Fibroblast of skin of scalp (primary cell): ENCODE results near the gene PIGU.

Experiments
- DNase-seq: peaks from one replicate; pipeline ENCODE4 v3.0.0-alpha.2; 2013

The PIGU gene

DNA sequence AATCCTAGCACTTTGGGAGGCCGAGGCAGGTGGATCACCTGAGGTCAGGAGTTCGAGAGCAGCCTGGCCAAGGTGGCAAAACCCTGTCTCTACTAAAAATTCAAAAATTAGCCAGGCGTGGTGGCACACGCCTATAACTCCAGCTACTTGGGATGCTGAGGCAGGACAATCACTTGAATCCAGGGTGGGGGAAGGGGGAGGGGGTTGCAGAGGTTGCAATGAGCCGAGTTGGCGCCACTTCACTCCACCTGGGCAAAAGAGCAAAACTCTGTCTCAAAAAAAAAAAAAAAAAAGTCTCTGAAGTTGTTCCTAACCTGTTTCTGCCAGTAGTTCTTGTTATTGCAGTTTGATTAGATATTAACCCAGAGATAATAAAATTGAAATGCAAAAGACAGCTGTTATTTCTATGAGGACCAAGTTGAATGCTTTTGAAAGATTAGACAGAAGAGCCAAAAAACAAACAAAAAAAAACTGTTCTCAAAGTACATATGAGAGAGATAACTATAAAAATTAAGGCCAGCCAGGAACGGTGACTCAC, 22.6 kb downstream of the PIGU start:
- DNase-seq: no peak

GRCh38 chr20:34651200-34651599, 25.7 kb downstream of the PIGU start:
- DNase-seq: no peak

GRCh38 chr20:34647737-34648136, 29.2 kb downstream of the PIGU start:
- DNase-seq: no peak

GRCh38 chr20:34644951-34645350, 31.9 kb downstream of the PIGU start:
- DNase-seq: no peak

GRCh38 chr20:34644345-34644744, 32.5 kb downstream of the PIGU start:
- DNase-seq: no peak

- DNase-seq: peak; percentile 32
Measured at GRCh38 chr20:34643928-34644327, 33.0 kb downstream of the PIGU start.

- no peak for DNase-seq
Measured at GRCh38 chr20:34642009-34642408, 34.9 kb downstream of the PIGU start.

DNA sequence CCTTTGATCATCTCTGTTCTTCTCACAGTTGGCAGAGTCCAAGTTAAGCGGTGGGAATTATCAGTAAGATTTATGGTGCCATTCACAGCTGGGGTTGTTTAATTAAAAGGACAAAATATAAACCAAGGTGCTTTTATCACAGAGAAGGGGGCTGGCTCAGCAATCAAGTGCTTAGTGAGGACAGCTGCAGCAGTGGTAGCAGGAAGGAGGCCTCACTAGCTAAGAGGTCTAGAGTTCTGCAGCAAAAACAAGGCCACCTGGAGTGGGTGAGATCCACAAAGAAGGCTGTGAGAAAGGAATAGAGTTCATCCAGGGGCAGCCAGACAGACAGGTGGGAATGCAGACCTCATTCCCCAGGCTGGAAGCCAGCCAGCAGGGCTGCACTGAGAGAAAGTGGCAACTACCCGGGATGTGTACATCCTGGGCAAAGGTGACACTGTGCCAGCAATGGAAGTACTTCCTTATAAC, 37.1 kb downstream of the PIGU start:
- no peak for DNase-seq

DNA sequence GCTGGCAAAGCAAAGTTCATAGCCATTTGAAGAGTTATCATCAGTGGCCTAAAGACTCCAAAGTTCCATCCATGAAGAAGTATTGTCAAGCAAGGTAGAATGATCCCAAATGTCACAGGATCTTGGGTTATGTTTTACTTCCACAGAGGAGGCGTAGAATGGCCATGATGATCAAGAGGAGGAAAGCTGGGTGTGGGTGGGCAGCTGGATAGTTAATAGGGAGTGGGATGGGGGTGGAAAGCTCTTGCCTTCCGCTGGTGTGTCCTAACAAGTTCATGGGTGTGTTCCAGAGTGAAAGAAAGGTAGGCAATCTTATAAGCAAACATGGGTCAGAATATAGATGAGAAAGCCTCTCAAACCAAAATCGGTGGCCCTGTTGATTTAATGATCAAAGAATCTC, 38.4 kb downstream of the PIGU start:
- no peak for DNase-seq

DNA sequence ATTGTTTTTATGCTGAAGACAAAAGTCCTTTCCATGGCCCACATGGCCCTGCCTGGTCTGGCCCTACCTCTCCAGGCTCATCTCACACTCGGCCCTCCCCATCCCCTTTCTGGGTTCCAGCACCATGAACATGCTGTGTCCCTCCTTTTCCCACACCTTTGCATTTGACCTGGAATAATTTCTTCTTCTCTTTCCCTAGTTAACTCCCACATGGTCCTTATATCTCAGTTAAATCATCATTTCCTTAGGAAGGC, 38.9 kb downstream of the PIGU start:
- no peak for DNase-seq

- DNase-seq: peak; percentile 80
Measured at GRCh38 chr20:34637245-34638038, 39.5 kb downstream of the PIGU start.

GRCh38 chr20:34636648-34637047, 40.2 kb downstream of the PIGU start:
- DNase-seq: no peak

DNA sequence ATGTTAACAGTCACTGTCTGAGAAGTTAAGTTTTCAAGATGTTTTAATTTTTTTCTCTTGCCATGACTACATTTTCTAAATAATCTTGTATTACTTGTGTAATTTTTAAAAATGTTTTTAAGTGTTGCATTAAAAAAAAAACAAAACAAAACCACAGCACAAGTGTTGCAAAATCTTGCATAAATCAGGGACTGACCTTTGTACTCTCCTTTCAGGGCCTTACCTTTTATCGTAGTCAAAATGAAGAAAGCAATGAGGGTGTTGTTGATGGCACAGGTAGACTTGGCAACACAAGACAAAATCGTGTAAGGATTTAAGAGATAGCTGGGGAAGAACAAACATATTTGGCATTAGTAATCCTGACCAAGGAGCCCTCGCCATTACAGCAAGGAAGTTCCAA, 42.5 kb downstream of the PIGU start:
- no peak for DNase-seq

- DNase-seq: no peak
Measured at GRCh38 chr20:34632870-34633452, 43.9 kb downstream of the PIGU start.

GRCh38 chr20:34629904-34630303, 47.0 kb downstream of the PIGU start:
- DNase-seq: no peak

DNA sequence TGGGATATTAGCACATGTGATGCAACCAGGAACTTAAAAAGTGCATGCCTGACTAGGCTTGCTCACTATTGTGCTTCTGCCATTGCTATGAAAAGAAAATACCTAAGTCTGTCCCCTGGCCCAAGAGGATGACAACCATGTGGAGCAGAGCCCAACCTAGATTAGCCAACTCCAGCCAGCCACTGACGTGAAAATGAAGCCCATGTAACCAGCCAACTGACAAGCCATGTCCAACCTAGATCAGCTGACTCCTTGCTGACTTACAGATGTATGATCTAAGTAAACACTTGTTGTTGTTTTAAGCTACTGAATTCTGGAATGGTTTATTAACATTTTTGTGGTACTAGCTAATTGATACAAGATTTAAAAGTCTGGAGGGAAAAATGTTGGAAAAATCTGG, 47.5 kb downstream of the PIGU start:
- peak; percentile 60 for DNase-seq

GRCh38 chr20:34628026-34628425, 48.9 kb downstream of the PIGU start:
- no peak for DNase-seq

- no peak for DNase-seq
Measured at GRCh38 chr20:34627458-34627857, 49.4 kb downstream of the PIGU start.

GRCh38 chr20:34626992-34627391, 49.9 kb downstream of the PIGU start:
- DNase-seq: no peak

GRCh38 chr20:34624629-34625028, 52.3 kb downstream of the PIGU start:
- DNase-seq: no peak

DNA sequence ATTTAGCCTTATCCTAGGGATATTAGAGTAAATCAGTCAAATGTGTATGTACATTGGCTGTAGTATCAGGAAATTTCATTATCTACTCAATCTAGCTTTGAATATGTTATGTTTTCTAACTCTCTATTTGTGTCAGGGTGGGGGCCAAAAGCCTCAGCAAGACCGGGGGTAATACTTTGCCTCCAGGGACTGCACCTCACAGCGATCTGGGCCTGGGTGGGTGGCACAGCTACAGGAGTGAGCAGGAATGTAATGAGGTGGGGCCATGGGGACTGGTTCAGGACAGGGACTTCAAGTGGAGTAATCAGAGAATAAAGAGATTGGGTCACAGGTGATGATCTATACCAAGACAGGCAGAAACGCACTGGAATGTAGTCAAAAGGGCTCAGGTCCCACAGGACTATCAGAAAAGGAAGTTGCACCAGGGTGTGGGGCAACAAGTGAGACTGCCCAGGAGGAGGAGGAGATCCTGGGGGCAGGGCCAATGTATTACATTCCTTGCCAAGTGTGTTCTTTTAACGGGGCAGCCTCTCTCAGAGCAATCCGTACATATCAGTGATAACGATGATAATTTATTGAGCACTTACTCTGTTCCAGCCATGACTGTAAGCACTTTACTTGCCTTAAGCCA, 54.0 kb downstream of the PIGU start:
- DNase-seq: no peak

DNA sequence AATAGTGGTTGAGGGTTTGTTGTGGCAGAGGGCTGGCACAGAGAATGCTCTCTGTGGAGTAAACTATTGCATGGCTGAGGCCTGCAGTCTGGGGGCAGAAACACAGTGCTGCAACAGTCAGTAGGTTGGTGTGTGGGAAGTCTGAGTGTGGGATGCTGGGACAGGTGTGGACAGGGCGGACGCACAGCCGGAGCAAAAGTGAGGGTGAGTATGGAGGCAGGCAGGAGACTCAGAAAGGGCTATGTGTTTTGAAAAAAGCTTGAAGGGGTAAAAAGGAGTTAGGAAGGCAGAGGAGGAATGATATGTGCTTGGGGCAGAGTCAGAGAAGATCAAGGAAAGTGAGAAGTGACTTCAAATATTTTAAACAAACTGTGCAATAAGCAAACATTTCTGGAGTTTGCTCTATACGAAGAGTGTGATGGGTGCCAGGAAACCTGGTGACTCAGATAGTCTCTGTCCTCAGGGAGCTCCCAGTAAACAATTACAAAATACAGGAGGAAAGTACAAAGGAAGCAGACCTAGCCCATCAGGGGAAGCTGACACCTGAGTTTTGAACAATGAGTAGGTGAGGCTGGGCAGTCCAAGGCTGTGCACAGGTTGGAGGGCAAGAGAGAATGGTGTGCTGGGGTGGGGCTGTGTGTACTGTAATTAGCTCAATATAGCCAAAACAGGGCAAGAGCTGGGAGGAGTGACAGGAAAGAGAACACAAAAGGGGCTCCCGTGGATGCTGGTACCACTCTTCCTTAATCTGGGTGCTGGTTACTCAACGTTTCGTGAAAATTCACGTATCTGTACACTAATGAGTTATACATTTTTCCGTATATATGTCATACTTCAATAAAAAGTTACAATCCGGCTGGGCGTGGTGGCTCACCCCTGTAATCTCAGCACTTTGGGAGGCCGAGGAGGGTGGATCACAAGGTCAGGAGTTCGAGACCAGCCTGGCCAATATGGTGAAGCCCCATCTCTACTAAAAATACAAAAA, 55.2 kb downstream of the PIGU start:
- DNase-seq: peak; percentile 24

DNA sequence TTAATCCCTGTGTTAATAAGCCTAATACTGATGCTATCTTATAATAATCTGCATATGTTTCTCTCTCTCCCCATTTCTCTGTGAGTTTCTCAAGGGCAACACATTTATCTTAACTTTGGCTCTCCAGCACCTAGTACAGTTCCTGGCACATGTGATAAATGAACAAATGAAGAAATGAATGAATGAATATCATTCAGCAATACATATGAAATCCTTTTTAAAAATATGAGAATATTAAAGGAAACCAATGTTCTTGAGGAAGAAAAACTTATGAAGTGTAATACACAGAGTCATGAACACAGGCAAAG, 55.9 kb downstream of the PIGU start:
- DNase-seq: no peak
